Measurements from ENCODE around the gene KDM3A.
A peak's percentile ranks its signal among the peaks of the same experiment; 100 is the strongest.

Gene KDM3A, protein sequence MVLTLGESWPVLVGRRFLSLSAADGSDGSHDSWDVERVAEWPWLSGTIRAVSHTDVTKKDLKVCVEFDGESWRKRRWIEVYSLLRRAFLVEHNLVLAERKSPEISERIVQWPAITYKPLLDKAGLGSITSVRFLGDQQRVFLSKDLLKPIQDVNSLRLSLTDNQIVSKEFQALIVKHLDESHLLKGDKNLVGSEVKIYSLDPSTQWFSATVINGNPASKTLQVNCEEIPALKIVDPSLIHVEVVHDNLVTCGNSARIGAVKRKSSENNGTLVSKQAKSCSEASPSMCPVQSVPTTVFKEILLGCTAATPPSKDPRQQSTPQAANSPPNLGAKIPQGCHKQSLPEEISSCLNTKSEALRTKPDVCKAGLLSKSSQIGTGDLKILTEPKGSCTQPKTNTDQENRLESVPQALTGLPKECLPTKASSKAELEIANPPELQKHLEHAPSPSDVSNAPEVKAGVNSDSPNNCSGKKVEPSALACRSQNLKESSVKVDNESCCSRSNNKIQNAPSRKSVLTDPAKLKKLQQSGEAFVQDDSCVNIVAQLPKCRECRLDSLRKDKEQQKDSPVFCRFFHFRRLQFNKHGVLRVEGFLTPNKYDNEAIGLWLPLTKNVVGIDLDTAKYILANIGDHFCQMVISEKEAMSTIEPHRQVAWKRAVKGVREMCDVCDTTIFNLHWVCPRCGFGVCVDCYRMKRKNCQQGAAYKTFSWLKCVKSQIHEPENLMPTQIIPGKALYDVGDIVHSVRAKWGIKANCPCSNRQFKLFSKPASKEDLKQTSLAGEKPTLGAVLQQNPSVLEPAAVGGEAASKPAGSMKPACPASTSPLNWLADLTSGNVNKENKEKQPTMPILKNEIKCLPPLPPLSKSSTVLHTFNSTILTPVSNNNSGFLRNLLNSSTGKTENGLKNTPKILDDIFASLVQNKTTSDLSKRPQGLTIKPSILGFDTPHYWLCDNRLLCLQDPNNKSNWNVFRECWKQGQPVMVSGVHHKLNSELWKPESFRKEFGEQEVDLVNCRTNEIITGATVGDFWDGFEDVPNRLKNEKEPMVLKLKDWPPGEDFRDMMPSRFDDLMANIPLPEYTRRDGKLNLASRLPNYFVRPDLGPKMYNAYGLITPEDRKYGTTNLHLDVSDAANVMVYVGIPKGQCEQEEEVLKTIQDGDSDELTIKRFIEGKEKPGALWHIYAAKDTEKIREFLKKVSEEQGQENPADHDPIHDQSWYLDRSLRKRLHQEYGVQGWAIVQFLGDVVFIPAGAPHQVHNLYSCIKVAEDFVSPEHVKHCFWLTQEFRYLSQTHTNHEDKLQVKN (N-terminal part only)

DNA sequence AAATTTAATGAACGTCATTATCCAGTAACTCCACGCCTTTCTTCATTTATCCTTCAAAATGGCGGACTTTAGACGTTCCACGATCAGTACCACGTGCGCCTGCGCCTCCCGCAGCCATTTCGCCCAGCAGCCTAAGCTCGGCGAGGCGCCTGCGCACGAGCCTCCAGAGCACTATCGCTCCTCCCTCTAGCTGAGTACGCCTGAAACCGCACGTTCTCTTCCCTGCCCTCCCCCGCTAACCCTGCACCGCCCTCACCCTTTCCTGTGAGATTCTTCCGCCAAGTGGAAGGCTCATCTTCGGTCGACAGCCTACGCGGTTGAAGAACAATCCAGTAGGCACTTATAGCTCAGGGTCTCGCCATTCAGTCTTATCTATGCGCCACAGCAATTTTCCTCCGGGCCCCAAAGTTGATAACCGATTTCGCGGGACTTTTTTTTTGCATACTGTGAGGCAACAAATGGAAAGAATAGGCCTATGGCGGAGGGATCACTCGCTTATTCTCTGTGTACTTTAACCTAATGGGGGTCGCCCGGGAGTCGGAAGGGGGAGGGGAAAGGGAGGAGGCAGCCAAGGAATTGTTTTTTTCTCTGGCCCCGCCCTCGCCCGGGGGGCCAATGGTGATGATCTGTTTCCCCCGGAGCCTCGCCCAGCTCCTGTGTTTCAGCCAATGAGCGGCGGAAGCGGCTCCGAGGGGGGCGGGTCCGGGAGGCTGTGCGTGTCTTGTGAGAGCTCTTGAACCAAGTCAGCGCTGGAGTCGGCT, at the start of gene KDM3A:
Gene KDM3A, plus strand, starts transcription at position 741 of the 761 bp plus-strand sequence. CDS start 677 bp downstream, outside the sequence.
- peak; percentile 99 for DNase-seq (ENCODE audit: low read depth)

DNA sequence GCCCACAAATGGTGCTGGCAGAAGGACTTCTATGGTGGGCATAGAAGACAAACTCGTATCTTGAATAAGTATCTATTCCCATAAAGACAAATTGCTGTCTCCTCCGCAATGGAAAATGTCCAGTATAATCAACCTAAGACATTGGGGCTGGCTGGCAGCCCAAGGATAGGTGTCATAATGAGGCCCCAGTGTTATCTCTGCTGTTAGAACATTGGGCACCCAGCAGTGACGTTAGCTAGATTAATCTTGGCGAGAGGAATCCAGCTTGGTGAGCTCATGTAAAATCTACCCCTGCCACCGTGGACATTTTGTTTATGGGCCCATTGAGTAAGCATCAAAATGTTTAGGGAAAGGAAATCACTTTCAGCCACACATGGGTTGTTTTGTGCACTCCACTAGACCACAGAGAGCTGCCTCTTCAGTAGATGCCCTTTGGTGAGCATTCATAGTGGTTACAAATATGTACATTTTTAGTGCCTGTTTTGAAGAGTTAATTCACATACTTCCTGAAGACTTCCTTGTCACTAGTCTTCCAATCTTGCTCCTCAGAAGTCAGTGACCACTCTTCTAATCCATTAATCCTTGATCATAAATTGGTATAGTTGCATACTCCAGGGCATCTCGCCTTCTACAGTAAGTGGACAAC, 48.2 kb upstream of the KDM3A start:
- no peak for DNase-seq (ENCODE audit: low read depth)

DNA sequence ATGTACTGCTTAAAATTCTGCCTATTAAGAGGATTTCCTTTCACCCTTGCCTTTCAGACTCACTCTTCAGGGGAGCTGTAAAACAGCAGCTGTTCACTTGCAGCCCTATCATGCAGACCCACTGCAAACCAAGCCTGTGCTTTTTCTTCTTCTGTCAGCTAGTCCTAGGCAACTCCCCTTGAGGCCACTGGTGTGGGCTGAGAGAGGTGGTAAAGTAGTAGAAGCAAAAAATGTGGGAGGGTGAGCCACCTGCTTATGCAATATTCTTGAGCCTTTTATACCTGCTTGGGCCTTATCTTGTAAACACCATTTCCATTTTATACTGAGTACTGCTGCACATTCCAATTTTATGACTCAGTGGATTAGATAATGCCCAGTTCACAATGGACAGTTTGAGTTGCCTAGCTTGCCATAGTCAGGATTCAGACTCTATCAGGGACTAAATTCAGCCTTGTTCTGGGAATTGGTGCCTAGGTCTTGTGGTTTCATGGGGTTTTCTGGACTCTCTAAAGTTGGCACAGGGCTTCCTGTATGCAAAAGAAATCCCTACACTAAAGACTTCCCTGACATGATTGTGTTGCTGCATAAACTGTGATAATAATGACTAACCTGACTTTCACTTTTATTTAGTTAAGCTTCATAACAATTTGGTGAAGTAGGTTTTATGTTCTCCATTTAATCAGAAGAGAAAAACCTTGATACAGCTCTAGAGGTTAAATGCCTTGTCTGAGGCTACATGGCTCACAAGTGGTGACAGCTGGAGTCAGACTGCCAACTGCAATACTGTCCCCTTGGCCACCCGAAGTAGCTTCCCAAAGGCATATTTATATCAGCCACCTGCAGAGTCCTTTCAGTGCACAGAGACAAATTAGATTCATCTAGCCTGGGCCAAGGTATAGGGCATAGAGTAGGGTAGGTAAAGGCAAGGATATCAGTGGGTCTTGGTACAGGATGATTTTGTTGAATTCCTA, 47.4 kb upstream of the KDM3A start:
- DNase-seq (ENCODE audit: low read depth) = no peak

DNA sequence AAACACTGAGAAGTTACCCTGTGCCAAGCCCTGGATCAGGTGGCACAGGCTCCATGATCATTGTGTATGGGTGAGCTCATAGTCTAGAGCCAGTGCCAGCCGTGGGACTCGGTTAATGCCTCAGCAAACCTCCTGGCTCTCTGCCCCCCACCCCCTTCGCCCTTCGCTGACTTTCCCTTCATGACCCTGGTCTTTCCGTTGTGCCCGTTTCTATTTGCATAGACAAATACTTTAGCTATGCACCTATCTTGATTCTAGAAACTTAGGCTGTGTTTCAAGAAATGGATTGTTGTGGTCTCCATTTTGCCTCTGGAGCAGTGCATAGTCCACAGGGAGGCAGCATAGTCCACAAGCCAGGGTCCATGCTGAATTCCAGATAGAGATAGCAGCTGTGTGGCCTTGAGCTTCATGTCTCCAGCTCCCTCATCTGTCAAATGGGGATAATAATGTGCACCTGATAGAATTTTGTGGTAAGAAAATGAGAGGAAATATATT, 44.8 kb upstream of the KDM3A start:
- DNase-seq (ENCODE audit: low read depth) = no peak

DNA sequence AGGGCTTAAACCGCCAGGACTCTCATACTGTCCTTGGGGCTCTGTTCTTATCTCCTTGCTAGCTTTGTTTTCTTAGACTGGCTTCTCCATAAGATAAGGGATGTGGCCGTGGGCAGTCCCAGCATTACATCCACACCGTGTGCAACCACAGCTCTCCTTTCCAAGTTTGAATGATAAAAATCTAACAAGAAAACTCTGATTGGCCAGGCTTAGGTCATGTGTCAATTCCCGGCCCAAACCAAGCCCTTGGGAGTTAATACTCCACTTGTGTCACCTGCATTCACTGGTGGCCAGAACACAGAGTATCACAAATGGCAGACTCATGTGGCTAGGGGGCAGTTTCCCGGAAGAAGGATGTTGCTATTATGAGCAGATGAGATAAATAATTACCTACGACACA, 43.2 kb upstream of the KDM3A start:
- DNase-seq (ENCODE audit: low read depth) = no peak

DNA sequence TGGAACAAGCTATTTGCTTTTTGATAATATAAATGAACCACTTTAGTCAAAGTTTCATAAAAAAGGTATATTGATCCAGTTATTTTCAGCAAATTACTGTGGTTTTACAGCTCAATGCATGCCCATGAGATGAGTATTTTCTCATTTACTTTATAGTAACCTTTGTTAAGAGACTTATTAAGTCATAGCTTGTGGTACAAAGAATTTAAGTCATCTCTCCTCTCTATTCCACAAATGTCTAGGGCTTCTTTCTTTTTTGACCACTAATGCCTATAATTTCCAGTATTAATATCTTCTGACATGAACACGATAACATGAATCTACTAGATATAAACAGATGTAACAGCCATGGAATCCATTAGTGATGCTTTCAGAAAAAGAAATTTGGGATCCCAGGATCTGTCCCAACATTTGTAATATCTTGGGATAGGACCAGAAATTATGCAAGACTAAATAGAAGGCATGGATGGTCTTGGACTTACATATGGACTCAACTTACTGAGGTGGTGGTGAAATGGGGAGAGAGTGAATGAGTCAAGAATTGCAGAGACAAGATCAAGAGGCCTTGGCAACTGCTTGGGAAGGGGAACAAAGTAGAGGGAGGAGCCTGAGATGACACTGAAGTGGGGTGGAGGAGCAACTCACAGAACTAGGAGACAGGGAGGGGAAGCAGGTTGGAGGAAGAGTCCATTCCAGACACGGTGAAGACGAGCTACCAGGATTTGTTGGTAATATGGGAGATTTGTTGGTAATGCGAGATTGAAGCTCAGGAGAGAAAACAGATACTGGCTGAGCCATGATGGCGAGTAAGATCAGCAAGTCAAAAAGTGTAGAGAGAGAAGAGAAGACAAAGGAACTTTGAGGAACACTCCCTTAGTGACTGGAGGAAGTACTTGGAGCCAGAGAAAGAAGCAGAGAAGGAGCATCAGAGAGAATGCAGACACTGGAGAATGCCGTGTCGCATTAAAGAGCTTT, 42.4 kb upstream of the KDM3A start:
- no peak for DNase-seq (ENCODE audit: low read depth)

DNA sequence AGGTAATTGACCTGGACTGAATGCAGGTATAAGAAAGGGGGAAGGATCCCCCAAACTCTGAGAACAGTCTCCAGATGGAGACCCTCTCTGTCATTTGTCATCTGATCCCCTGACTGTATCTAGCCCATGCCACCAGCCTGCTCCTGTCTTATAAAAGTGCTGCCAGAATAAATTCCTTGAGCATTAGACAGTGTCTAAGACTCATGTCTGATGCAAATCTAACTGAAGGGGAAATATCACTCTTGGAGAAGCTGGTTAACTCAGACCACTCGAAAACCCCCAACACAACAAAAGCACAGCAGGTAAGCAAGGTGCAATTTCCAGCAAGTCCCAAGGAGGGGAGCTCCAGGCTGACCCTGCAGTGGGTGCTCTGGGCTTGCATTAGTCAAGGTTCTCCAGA, 40.9 kb upstream of the KDM3A start:
- DNase-seq (ENCODE audit: low read depth) = no peak

DNA sequence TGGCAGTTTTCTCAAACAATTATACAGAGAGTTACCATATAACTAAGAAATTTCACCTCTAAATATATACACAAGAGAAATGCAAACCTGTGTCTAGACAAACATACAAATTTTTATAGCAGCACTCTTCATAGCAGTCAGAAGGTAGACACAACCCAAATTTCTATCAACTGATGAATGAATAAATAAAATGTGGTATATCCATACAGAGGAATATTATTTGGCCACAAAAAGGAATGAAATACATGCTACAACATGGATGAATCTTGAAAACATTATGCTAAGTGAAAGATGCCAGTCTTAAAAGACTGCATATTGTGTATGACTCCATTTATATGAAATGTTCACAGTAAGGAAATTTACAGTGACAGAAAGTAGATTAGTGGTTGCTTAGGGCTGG, 30.6 kb upstream of the KDM3A start:
- no peak for DNase-seq (ENCODE audit: low read depth)

DNA sequence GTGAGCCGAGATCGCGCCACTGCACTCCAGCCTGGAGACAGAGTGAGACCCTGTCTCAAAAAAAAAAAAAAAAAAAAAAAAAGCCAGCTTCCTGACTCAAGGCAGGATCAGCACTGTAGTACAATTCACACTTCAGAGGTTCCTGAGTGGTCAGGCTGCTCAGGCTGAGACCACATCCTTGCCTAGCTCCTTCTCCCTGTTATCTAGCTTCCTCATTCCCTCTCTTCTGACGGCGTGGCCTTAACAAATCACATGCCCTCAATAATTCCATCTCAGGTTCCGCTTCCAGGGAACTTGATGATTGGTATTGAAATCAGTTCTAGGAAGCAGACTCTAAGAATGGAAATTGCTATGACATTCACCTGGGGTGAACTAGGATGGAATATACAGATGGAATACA, 29.8 kb upstream of the KDM3A start:
- no peak for DNase-seq (ENCODE audit: low read depth)

DNA sequence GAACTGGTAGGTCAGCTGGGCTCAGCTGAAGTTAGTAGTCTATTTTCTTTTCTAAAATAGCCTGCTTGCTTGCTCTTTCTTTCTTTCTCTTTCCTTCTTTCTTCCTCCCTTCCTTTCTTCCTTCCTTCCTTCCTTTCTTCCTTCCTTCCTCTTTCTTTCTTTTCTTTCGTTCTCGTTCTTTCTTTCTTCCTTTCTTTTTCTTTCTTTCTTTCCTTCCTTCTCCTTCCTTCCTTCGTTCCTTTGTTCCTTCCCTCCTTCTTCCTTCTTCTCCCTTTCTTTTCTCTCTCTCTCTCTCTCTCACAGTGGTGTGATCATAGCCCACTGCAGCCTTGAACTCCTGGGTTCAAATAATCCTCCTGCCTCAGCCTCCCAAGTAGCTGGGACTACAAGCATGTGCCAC, 29.2 kb upstream of the KDM3A start:
- no peak for DNase-seq (ENCODE audit: low read depth)

DNA sequence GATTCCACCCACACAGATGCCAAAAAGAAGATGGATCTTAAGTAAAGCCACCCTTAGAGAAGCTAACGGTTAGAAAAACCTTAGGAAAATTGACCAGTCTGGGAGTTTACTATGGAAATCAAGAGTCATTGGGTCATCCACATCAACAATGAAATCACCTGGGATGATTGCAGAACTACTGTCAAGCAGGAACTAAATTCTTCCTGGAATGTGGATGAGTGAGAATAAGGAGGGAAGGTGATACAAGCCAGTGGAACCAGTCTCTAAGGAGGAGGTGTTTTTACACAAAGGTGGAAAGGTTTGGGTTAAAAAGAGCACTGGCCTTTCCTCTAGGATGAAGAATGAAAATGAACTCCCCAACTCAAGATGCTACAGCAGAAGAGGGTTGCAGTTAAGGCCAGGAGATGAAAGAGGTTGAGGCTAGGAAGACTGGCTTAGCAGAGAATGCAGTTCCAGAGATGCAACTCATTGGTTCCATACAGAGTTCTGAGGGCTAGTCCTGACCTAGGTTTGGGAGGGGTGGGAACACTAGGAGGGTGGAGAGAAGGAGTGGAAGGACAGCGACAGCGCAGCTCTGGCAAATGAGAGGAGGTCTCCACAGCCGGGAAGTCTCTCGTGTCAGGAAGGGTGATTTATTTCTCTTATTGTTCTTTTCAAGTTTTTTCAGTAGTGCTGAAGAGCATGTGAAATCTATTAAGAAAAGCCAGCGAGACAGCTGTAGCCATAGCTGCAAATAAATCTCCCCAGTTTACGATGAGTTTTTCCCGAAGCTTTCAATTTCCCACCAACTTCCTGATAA, 27.7 kb upstream of the KDM3A start:
- no peak for DNase-seq (ENCODE audit: low read depth)

DNA sequence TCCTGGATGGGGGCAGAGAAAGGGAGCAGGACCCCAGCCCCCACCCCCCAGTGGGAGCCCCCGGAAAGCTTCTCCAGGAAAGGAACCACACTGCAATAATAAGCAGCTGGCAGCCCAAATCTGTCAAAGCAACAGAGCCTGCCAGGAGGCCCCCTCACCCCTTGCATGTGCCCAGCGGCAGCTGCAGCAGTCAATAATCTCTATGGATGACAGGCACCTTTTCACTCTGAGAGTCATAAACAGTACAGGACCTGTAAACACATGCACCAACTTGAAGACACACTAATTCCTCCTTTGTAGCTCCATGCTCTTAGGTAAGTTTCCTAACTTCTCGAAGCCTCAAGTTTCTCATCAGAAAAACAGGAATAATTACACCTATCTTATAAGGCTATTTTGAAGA, 26.2 kb upstream of the KDM3A start:
- DNase-seq (ENCODE audit: low read depth) = no peak

DNA sequence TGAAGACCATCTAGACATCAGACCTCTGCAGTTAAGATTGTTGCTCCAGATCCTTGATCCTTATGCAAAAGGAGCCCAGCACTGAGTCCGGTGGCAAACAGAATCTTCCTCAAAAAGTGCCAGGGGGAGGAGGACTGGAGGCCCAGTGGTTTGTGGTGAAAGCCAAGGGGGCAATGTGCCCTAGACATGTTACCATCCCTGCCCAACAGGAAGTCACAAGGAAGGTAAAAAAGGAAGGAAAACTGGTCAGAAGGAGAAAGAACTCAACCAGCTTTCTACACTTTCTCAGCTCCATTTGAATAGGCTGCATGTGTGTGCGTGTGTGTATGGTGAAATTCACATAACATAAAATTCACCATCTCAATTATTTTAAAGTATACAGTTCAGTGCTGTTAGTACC, 25.0 kb upstream of the KDM3A start:
- no peak for DNase-seq (ENCODE audit: low read depth)

DNA sequence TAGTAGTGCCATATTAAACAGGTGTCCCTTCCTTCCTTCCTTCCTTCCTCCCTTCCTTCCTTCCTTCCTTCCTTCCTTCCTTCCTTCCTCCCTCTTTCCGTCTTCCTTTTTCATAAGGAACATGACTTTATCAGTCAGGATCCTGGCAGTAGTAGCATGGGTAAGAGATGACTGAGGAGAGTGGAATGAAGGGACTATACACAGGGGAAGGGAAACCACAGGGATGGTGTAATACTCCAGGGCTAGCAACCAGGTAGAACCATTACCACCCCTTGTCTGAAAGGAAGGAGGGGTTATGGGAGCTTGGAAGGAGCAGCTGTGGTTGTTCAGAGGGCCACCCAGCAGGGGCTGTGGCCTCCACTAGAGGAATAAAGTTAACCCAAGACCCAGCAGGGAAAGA, 23.2 kb upstream of the KDM3A start:
- DNase-seq (ENCODE audit: low read depth) = no peak

DNA sequence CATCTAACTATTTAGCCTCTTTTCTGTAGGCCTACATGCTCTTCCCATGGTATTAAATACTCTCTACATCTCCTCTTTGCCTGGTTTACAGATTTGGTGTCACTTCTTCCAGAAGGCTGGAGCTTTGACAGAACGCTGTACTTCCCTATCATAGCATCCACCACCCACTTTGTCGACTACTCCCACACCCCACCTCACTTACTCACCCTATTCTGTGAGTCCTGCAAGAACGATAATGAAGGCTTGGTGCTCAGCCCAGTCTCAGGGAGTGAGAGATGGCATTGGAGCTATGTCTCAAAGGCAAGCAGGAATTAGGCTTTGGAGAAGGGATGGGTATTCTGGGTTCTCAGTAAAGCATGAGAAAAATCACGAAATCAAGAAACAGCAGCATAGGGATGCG, 20.3 kb upstream of the KDM3A start:
- no peak for DNase-seq (ENCODE audit: low read depth)

DNA sequence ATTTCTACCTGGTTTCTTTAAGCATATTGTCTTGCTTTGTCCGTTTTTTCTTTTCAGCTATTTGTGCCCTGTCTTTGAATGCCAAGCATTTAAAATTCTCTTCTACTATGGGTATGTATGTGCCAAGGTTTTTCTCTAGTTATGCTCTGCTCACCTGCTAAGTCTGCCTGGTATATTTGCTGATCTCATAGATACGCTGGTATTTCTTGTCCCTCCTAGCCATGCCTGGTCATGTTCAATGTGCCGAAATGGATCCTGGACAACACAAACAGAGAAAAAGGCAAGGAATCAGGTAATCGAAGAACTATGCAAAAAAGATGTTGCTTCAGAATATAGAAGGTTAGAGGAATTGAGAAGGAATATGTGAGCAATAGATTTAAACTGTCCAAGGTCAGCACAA, 14.9 kb upstream of the KDM3A start:
- DNase-seq (ENCODE audit: low read depth) = no peak

DNA sequence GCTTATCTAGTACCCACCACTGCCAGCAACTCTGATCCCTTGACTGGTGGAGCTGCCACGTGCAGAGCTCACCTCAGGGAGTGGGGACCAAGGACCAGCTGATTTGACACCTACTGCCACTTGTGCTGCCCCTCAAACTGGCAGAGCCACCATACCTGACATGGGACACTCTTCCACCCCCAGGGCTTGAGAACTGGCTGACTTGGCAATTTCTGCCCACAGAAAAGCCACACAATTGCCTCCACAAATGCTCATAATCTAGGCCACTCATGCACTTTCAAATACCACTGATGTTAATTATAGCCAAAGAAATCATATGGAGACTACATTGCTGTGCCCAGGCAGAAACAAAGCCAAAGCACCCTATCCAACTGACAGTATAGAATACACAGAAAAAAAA, 11.8 kb upstream of the KDM3A start:
- DNase-seq (ENCODE audit: low read depth) = no peak

DNA sequence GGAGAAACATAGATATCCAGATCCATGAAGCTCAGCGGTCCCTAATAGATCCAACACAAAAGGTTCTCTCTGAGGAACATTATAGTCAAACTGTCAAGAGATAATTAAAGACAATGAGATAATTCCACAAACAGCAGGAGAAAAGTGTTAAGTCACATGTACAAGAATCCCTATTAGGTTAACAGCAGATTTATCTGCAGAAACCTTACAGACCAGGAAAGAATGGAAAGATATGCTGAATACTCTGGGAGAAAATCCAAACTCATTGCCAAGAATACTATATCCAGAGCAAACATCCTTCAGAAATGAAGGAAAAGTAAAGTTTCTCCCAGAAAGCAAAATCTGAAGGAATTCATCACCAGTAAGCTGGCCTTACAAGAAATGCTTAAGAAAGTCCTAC, 10.8 kb upstream of the KDM3A start:
- DNase-seq (ENCODE audit: low read depth) = no peak
